ENCODE data around the gene CHIT1. TPM values are rescaled to one million over a fixed set of nuclear protein-coding genes. Genes with fewer than 3 reads are reported as not detected.

The CHIT1 gene
- total RNA-seq, 1 donor from 2014 or later, result 225 TPM

DNA sequence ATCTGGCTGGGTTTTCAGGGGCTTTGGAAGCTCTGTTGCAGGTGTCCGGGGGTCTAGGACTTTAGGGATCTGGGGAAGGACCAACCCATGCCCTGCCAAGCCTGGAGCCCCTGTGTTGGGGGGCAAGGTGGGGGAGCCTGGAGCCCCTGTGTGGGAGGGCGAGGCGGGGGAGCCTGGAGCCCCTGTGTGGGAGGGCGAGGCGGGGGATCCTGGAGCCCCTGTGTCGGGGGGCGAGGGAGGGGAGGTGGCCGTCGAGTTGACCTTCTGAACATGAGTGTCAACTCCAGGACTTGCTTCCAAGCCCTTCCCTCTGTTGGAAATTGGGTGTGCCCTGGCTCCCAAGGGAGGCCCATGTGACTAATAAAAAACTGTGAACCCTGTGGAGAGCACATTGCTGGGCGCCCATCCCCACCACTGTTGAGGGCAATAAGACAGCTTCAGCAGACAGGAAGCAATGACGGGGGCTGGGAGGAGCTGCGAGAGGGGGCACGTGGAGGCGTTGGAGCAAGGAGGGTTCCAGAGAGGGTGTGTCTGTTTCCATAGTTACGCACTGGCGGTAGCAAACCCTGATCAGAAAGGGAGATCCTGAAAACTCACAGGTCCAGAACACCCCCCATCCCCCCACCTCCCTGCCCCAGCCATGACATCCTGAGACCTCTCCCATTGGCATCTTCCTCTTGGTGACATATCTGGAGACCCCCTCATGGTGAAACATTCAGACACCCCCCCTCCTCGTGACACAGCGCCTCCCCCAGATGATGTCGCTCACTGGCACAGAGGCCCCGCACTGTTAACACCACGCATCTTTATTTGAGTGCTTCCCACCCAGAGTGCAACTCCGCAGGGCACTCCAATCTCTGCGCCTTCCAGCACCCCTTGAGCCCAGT, 62.2 kb downstream of the CHIT1 start:
- ATAC-seq (no peak), DNase-seq (no peak)
- TF ChIP-seq, protein P1, sequence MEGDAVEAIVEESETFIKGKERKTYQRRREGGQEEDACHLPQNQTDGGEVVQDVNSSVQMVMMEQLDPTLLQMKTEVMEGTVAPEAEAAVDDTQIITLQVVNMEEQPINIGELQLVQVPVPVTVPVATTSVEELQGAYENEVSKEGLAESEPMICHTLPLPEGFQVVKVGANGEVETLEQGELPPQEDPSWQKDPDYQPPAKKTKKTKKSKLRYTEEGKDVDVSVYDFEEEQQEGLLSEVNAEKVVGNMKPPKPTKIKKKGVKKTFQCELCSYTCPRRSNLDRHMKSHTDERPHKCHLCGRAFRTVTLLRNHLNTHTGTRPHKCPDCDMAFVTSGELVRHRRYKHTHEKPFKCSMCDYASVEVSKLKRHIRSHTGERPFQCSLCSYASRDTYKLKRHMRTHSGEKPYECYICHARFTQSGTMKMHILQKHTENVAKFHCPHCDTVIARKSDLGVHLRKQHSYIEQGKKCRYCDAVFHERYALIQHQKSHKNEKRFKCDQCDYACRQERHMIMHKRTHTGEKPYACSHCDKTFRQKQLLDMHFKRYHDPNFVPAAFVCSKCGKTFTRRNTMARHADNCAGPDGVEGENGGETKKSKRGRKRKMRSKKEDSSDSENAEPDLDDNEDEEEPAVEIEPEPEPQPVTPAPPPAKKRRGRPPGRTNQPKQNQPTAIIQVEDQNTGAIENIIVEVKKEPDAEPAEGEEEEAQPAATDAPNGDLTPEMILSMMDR (IDR thresholded peaks at IDR 0.05), result no peak
- no peak overlapping the region for H3K4me3 ChIP-seq
- H3K27ac ChIP-seq, result no peak overlapping the region
- intact Hi-C loops (cut with DNase I), result no loop called here
- H3K4me1 ChIP-seq, result no peaks in the 10 kb centered on the region
- no peaks in the 10 kb centered on the region for H3K9me3 ChIP-seq
- no peaks in the 10 kb centered on the region for H3K27me3 ChIP-seq (ENCODE audit: low read depth)
- no peaks in the 10 kb centered on the region for H3K36me3 ChIP-seq

DNA sequence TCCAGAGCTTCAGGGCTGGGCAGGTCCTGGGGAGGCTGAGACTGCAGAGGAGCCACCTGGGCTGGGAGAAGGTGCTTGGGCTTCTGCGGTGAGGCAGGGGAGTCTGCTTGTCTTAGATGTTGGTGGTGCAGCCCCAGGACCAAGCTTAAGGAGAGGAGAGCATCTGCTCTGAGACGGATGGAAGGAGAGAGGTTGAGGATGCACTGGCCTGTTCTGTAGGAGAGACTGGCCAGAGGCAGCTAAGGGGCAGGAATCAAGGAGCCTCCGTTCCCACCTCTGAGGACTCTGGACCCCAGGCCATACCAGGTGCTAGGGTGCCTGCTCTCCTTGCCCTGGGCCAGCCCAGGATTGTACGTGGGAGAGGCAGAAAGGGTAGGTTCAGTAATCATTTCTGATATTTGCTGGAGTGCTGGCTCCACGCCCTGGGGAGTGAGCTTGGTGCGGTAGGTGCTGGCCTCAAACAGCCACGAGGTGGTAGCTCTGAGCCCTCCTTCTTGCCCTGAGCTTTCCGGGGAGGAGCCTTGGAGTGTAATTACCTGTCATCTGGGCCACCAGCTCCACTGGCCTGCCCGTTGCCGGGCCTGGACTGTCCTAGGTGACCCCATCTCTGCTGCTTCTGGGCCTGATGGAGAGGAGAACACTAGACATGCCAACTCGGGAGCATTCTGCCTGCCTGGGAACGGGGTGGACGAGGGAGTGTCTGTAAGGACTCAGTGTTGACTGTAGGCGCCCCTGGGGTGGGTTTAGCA, 63.1 kb downstream of the CHIT1 start:
- Histone ChIP-seq H3K36me3 (no peaks in the 10 kb centered on the region), H3K27me3 (ENCODE audit: low read depth) (no peaks in the 10 kb centered on the region), H3K4me1 (no peaks in the 10 kb centered on the region), H3K9me3 (no peaks in the 10 kb centered on the region), H3K4me3 (no peak overlapping the region), H3K27ac (no peak overlapping the region)
- TF ChIP-seq, protein P1 (IDR thresholded peaks at IDR 0.05), result peak; percentile 12
- DNase-seq (no peak), ATAC-seq (peak; percentile 57 to 71)
- intact Hi-C loops (cut with DNase I), result no loop called here

Other genes starting within 250 kb of the CHIT1 start
- gene TMEM183A, start 222.3 kb downstream of the CHIT1 start, total RNA-seq, result 52.0 TPM
- gene PPFIA4, start 203.2 kb downstream of the CHIT1 start, total RNA-seq, result 1.3 TPM
- gene MYOG, start 143.7 kb downstream of the CHIT1 start, total RNA-seq, result not detected
- gene ADORA1, start 101.9 kb downstream of the CHIT1 start, total RNA-seq, result 4.1 TPM
- not detected for gene MYBPH, start 53.8 kb downstream of the CHIT1 start, total RNA-seq
- gene CHI3L1, start 43.0 kb downstream of the CHIT1 start, total RNA-seq, result 22.2 TPM
- gene BTG2, start 75.8 kb upstream of the CHIT1 start, total RNA-seq, result 96.7 TPM
- gene FMOD, start 121.4 kb upstream of the CHIT1 start, total RNA-seq, result 28.9 TPM
- gene PRELP, start 246.1 kb upstream of the CHIT1 start, total RNA-seq, result 47.5 TPM